GM12864 (cell line): ENCODE results near the gene LILRA5.
A peak's percentile ranks its signal among the peaks of the same experiment; 100 is the strongest.
"Not testable (repeated sequence)": the region's sequence is repeated elsewhere in the genome, so short reads cannot be mapped to it uniquely, and the experiment has no call there.

Experiments used
- DNase-seq: peaks from one replicate; pipeline ENCODE4 v3.0.0-alpha.2; 2011; ENCODE audit warnings: low read depth
- H3K4me3 ChIP-seq: 2 replicates; pipeline ENCODE4 v1.5.1; 2011; ENCODE audit warnings: mild to moderate bottlenecking, low read depth, low read length, control low read depth
- TF ChIP-seq, protein P1 (sequence below): IDR thresholded peaks from 2 replicates; pipeline ENCODE4 v1.5.1; 2011; ENCODE audit warnings: low read depth, mild to moderate bottlenecking, moderate library complexity, low read length, control low read depth, inconsistent platforms; ENCODE audit errors: missing control alignments

LILRA5 gene

DNA sequence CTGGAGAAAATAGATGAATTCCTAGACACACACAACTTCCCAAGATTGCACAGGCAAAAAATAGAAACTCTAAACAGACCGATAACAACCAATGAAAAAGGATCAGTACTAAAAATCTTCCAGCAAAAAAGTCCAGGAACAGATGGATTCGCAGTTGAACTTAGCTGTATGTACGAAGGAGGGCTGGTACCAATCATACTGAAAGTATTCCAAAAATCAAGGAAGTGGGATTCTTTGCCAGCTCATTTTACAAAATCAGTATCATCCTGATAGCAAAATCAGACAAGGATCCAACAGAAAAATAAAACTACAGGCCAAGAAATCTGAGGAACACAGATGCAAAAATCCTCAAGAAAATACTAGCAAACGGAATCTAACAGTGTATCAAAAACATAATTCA lies 25.5 kb downstream of the LILRA5 start:
- DNase-seq: no peak
- TF ChIP-seq, protein P1, sequence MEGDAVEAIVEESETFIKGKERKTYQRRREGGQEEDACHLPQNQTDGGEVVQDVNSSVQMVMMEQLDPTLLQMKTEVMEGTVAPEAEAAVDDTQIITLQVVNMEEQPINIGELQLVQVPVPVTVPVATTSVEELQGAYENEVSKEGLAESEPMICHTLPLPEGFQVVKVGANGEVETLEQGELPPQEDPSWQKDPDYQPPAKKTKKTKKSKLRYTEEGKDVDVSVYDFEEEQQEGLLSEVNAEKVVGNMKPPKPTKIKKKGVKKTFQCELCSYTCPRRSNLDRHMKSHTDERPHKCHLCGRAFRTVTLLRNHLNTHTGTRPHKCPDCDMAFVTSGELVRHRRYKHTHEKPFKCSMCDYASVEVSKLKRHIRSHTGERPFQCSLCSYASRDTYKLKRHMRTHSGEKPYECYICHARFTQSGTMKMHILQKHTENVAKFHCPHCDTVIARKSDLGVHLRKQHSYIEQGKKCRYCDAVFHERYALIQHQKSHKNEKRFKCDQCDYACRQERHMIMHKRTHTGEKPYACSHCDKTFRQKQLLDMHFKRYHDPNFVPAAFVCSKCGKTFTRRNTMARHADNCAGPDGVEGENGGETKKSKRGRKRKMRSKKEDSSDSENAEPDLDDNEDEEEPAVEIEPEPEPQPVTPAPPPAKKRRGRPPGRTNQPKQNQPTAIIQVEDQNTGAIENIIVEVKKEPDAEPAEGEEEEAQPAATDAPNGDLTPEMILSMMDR: no peak
- H3K4me3 ChIP-seq: no peak overlapping the region

DNA sequence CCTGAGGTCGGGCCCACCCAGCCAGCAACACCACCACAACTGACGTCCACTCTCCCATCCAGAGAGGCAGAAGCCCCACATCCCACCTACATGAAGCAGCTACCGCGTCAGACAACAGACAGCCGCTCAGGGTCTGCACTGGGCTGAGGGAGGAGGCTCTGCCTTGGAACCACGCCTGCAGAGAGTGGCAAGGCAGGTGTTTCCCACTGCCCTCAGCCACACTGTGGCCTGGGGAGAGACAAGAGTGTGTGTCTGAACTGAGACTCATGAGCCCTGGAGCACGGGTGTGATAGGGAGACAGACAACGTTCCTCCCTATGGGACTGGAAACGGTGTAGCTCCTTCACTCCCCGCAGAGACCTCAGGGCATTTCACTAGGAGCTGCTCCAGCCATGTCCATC lies 26.7 kb downstream of the LILRA5 start:
- not testable (repeated sequence) for H3K4me3 ChIP-seq, DNase-seq

DNA sequence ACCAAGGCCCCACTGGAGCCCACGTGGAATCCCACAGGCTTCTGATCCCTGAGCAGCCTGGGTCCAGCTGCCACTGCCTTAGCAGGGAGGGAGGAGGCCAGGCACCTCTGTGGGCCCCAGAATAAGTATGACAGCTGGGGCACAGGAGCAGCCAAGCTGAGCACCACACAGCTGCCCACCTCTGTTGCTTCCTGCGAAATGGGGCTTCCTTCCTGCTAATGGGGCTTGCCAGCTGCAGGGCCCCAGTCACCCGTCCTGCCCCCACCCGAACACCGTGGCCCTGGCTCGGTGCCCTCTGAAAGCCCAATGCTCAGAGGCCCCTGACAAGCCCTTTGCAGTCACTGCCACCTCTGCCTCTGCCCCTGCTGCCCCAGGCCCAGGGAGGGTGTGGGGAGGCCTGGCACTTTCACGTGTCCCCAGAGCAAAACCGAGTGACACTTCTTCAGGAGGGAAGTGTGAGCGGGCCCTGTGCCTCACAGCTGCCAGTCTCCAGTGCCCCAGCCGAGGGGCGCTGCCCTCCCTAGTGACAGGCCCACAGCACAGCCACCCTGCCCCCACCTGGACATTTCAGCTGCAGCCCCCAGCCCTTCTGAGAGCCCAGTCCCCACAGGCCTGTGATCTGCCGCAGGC lies 27.4 kb downstream of the LILRA5 start:
- not testable (repeated sequence) for DNase-seq

GRCh38 chr19:54282686-54283470 lies 30.1 kb downstream of the LILRA5 start:
- no peak for DNase-seq
- TF ChIP-seq, protein P1: no peak
- no peak overlapping the region for H3K4me3 ChIP-seq

More for the DNA sequence above, 27.4 kb downstream of the LILRA5 start:
- H3K4me3 ChIP-seq: peak overlapping the region; percentile 12

DNA sequence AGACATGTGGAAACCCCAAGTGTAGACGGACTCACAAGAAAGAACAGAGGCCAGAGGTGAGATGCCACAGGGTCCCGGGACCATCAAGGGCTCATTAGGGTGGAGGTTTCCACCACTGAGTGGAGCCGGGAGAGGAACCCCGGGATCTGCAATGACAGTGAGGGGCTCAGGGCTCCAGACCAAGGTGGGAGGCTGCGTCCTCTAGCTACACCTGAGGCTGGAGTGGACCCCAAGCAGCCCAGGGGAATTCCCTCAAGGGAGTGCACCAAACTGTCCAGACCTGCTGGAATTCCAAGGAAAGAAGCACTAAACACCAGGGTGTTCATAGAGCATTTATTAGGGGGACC lies 31.3 kb downstream of the LILRA5 start:
- not testable (repeated sequence) for DNase-seq, H3K4me3 ChIP-seq

- TF ChIP-seq, protein P1: no peak
- no peak for DNase-seq
- no peak within 1 kb of the TSS for H3K4me3 ChIP-seq
Measured at GRCh38 chr19:54281007-54281728, 31.8 kb downstream of the LILRA5 start, which contains the start of gene LILRB2. TSS of gene LILRB2 (minus strand) at chr19:54281110. CDS start at chr19:54280496, 614 bp downstream.

GRCh38 chr19:54280441-54280840 lies 32.5 kb downstream of the LILRA5 start:
- not testable (repeated sequence) for H3K4me3 ChIP-seq, DNase-seq

DNA sequence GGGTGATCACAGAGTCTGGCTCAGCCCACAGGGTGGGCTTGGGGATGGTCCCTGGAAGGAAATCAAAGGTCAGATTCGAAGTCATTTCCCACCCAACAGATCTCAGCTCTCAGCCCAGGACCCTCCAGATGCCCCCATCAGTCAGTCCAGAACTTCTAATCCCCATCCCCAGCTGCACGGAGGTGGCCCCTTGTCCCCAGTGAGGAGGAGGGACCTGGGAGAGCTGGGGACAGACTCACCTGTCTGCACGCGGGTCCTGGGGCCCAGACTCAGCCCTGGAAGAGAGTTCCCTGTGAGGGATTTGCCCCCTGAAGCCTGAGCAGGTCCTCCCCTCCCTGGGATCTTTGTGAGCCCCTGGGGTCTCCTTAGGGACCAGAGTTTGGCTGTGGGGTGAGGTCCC lies 32.9 kb downstream of the LILRA5 start:
- H3K4me3 ChIP-seq, DNase-seq: not testable (repeated sequence)

DNA sequence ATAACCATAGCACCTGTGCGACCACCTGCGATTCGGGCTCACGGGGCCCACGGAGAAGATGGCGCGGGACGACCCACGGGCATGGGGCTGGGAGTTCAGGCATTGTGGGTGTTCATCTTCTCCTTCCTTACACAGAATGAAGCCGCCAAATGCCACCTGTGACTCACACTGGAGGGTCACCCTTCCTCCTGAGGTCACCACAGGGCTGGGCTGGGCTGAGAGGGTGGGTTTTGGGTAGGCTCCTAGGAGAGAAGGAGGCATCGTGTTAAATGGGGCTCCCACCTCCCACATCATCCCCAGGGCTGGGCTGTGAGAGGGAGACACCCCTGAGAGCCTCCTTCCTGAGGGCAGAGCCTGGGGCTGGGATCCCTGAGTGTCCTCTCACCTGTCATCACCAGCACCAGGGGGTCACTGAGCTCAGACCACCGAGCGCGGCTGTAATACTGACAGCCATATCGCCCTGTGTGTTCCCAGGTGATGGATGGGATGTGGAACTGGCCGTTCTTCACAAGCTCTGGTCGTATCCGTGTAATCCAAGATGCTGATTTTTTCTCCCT lies 33.5 kb downstream of the LILRA5 start:
- no peak overlapping the region for H3K4me3 ChIP-seq
- TF ChIP-seq, protein P1: no peak
- DNase-seq: no peak

DNA sequence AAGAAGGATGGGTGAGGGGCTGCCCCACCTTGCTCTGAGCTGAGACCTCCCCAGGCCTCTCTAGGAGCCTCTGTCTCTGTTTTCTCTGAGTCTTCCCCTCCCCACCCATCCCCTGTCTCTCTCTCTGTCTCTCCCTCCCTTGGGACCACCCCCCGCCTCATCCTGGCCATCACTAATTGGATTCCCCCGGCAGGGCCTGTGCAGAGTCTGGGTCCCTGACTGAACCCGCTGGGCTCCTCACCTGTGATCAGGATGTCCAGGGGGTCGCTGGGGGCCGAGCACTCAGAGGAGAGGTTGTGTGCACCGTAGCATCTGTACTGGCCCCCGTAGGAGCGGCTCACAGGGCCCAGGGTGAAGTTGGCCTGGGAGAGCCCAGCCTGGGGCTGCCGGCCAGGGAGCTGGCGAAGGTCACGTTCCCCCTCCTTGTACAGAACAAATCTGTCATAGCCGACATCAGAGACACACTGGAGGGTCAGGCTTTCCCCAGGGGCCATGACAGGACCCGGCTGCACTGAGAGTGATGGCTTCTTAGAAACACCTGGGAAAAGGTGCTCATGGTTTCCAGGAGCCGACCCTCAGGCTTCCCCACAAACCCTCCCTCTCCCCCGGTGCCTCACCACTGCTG lies 34.3 kb downstream of the LILRA5 start:
- H3K4me3 ChIP-seq, DNase-seq: not testable (repeated sequence)

GRCh38 chr19:54278056-54278455 lies 34.9 kb downstream of the LILRA5 start:
- DNase-seq, H3K4me3 ChIP-seq: not testable (repeated sequence)

DNA sequence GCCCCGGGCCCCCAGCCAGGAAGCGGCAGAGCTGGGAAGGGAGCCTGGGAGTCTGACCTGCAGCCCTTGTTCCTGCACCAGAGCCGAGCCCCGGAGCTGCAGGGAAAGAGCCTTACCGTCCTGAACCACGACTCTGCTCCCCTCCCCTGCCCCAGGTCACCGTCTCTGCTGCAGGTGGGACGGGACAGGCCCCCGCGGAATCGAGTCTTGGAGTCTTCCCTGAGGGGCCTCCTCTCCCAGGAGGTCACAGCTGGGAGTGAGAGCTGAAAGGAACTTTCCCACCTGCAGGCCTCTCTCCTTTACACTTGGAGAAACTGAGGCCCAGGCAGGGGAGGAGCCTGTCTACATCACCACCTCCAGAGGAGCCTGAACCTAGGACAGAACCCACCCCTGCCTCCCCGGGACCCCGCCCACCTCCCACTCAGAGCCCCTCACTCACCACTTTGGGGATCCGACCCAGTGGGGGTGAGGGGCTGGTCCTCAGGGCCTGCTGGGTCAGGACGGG lies 35.8 kb downstream of the LILRA5 start:
- not testable (repeated sequence) for DNase-seq, H3K4me3 ChIP-seq
